T-helper 2 cell treated with Interferon-gamma antibody and Interleukin-4, amounts not matched to agents 5 μg/mL and 100 μg/mL, for 36 hours (primary cell): ENCODE measurements around the gene CCDC9.
"Not testable (repeated sequence)": the region's sequence is repeated elsewhere in the genome, so short reads cannot be mapped to it uniquely, and the experiment has no call there.

Experiments used
- DNase-seq: peaks from one replicate; pipeline ENCODE4 v3.0.0; 2021; ENCODE audit warnings: low spot score
- H3K27ac Mint-ChIP-seq: one replicate; pipeline ENCODE4 v1.8.0; 2021; ENCODE audit warnings: mild to moderate bottlenecking, mixed read lengths
- H3K27me3 Mint-ChIP-seq: one replicate; pipeline ENCODE4 v1.8.0; 2021; ENCODE audit warnings: low read depth, mixed read lengths
- H3K36me3 Mint-ChIP-seq: one replicate; pipeline ENCODE4 v1.8.0; 2021; ENCODE audit warnings: low read depth, mixed read lengths
- H3K4me1 Mint-ChIP-seq: one replicate; pipeline ENCODE4 v1.8.0; 2021; ENCODE audit warnings: low read depth, mixed read lengths
- H3K4me3 Mint-ChIP-seq: one replicate; pipeline ENCODE4 v1.8.0; 2022; ENCODE audit warnings: mild to moderate bottlenecking, moderate library complexity, mixed read lengths
- H3K9me3 Mint-ChIP-seq: one replicate; pipeline ENCODE4 v1.8.0; 2021; ENCODE audit warnings: mixed read lengths

The CCDC9 gene

DNA sequence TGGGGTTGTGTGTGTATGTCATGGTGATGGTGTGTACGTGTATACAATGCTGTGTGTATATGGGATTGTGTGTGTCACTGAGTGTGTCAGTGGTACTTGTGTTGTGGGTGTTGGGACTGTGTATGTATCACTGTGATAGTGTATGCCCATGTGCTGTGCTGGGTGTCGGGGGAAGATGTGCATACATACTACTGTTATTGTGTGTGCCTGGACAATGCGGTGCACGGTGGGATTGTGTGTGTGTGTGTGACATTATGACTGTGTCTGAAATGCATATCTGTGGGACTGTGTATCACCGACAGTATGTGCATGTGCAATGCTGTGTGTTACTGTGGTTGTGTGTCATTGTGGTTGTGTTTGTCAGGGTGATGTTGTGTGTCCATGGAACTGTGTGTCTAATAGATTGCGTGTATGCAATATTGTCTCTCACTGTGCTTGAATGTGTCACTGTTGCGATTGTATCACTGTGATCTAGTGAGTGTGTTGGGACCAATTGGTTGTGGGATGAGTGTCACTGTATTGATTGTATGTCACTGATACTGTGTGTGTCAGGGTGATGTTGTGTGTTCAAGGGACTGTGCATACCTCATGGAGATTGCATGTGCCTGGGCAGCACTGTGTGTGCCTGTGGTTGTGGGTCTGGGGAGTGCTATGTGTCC lies 14.3 kb upstream of the CCDC9 start:
- Mint-ChIP-seq H3K9me3 (no peaks in the 10 kb centered on the region), H3K27me3 (peaks cover 3% of the 10 kb centered on the region), H3K4me1 (peaks cover 22% of the 10 kb centered on the region), H3K27ac (no peak overlapping the region), H3K36me3 (peaks cover 3% of the 10 kb centered on the region), H3K4me3 (no peak overlapping the region)
- DNase-seq, result no peak

GRCh38 chr19:47243364-47243775 lies 13.0 kb upstream of the CCDC9 start:
- Mint-ChIP-seq H3K4me1 (peaks cover 24% of the 10 kb centered on the region), H3K36me3 (peaks cover 3% of the 10 kb centered on the region), H3K27ac (peak overlapping the region; percentile 92), H3K9me3 (no peaks in the 10 kb centered on the region), H3K4me3 (peak overlapping the region; percentile 86), H3K27me3 (peaks cover 3% of the 10 kb centered on the region)
- DNase-seq, result no peak

- peaks cover 21% of the 10 kb centered on the region for H3K4me1 Mint-ChIP-seq
- peak overlapping the region; percentile 92 for H3K27ac Mint-ChIP-seq
- H3K36me3 Mint-ChIP-seq, result peaks cover 3% of the 10 kb centered on the region
- DNase-seq, result peak; percentile 94
- H3K27me3 Mint-ChIP-seq, result peaks cover 3% of the 10 kb centered on the region
- peak overlapping the region; percentile 86 for H3K4me3 Mint-ChIP-seq
- no peaks in the 10 kb centered on the region for H3K9me3 Mint-ChIP-seq
Measured at GRCh38 chr19:47243776-47244547, 12.4 kb upstream of the CCDC9 start.

- no peak overlapping the region for H3K4me3 Mint-ChIP-seq
- DNase-seq, result peak; percentile 75
- no peaks in the 10 kb centered on the region for H3K27me3 Mint-ChIP-seq
- peaks cover 16% of the 10 kb centered on the region for H3K4me1 Mint-ChIP-seq
- H3K27ac Mint-ChIP-seq, result peak overlapping the region; percentile 79
- H3K9me3 Mint-ChIP-seq, result no peaks in the 10 kb centered on the region
- H3K36me3 Mint-ChIP-seq, result peaks cover 3% of the 10 kb centered on the region
Measured at GRCh38 chr19:47247308-47247990, 8.9 kb upstream of the CCDC9 start.

- H3K9me3 Mint-ChIP-seq, H3K27me3 Mint-ChIP-seq, DNase-seq, H3K4me3 Mint-ChIP-seq, H3K27ac Mint-ChIP-seq, H3K36me3 Mint-ChIP-seq: not testable (repeated sequence)
- peaks cover 15% of the 10 kb centered on the region for H3K4me1 Mint-ChIP-seq
Measured at GRCh38 chr19:47253016-47253415, 3.3 kb upstream of the CCDC9 start.

GRCh38 chr19:47253467-47253881 lies 2.9 kb upstream of the CCDC9 start:
- Mint-ChIP-seq H3K4me1 (peaks cover 16% of the 10 kb centered on the region), H3K4me3 (no peak overlapping the region), H3K9me3 (no peaks in the 10 kb centered on the region), H3K27me3 (no peaks in the 10 kb centered on the region), H3K27ac (no peak overlapping the region), H3K36me3 (peaks cover 10% of the 10 kb centered on the region)
- DNase-seq, result no peak

GRCh38 chr19:47253970-47254369 lies 2.4 kb upstream of the CCDC9 start:
- Mint-ChIP-seq H3K27ac (no peak overlapping the region), H3K4me3 (no peak overlapping the region)

GRCh38 chr19:47256693-47257410 lies 527 bp downstream of the CCDC9 start:
- H3K4me1 Mint-ChIP-seq, result peaks cover 30% of the 10 kb centered on the region
- H3K9me3 Mint-ChIP-seq, result no peaks in the 10 kb centered on the region
- DNase-seq, result peak; percentile 100
- peak overlapping the region; percentile 90 for H3K4me3 Mint-ChIP-seq
- H3K36me3 Mint-ChIP-seq, result peaks cover 35% of the 10 kb centered on the region
- peak overlapping the region; percentile 92 for H3K27ac Mint-ChIP-seq
- no peaks in the 10 kb centered on the region for H3K27me3 Mint-ChIP-seq

More at GRCh38 chr19:47253970-47254369, 2.4 kb upstream of the CCDC9 start:
- no peaks in the 10 kb centered on the region for H3K9me3 Mint-ChIP-seq
- no peaks in the 10 kb centered on the region for H3K27me3 Mint-ChIP-seq
- DNase-seq, result no peak
- H3K36me3 Mint-ChIP-seq, result peaks cover 14% of the 10 kb centered on the region
- peaks cover 21% of the 10 kb centered on the region for H3K4me1 Mint-ChIP-seq

GRCh38 chr19:47257411-47258169 lies 1.3 kb downstream of the CCDC9 start:
- peaks cover 32% of the 10 kb centered on the region for H3K4me1 Mint-ChIP-seq
- H3K9me3 Mint-ChIP-seq, result no peaks in the 10 kb centered on the region
- H3K4me3 Mint-ChIP-seq, result peak overlapping the region; percentile 90
- H3K36me3 Mint-ChIP-seq, result peaks cover 39% of the 10 kb centered on the region
- H3K27ac Mint-ChIP-seq, result peak overlapping the region; percentile 92
- H3K27me3 Mint-ChIP-seq, result no peaks in the 10 kb centered on the region
- no peak for DNase-seq

DNA sequence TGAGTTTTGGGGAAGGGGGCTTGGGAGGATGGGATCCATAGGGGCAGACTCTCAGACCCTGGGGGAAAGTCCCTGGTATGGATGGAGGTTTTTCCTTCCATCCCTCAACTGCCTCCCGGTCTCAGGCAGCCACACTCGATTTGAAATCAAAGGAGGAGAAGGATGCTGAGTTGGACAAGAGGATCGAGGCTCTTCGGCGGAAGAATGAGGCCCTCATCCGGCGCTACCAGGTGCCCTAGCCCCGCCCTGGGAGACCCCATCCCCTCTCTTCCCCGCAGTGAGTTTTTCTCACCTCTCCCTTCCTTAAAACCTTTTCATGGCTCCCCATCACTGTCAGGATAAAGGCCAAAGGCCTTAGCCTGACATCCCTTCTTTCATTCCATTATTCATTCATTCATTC lies 2.1 kb downstream of the CCDC9 start:
- H3K27ac Mint-ChIP-seq, result no peak overlapping the region
- no peaks in the 10 kb centered on the region for H3K27me3 Mint-ChIP-seq
- peak overlapping the region; percentile 90 for H3K4me3 Mint-ChIP-seq
- H3K9me3 Mint-ChIP-seq, result no peaks in the 10 kb centered on the region
- no peak for DNase-seq
- H3K4me1 Mint-ChIP-seq, result peaks cover 32% of the 10 kb centered on the region
- H3K36me3 Mint-ChIP-seq, result peaks cover 39% of the 10 kb centered on the region

GRCh38 chr19:47258895-47259555 lies 2.7 kb downstream of the CCDC9 start:
- H3K4me3 Mint-ChIP-seq, result peak overlapping the region; percentile 90
- peaks cover 31% of the 10 kb centered on the region for H3K4me1 Mint-ChIP-seq
- H3K9me3 Mint-ChIP-seq, result no peaks in the 10 kb centered on the region
- no peak for DNase-seq
- H3K36me3 Mint-ChIP-seq, result peaks cover 39% of the 10 kb centered on the region
- no peaks in the 10 kb centered on the region for H3K27me3 Mint-ChIP-seq
- H3K27ac Mint-ChIP-seq, result peak overlapping the region; percentile 4

DNA sequence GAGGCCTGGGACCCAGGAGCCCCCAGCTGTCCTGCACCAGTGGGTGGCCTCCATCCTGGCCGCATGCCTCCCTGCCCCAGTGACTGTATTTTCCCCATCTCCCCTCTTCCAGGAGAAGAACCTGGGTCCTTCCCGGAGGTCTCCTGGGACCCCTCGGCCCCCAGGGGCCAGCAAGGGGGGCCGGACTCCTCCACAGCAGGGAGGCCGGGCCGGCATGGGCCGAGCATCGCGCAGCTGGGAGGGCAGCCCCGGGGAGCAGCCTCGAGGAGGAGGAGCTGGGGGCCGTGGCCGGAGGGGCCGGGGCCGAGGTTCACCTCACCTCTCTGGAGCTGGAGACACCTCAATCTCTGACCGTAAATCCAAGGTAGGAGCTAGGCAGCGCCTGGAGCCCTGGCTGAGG lies 4.2 kb downstream of the CCDC9 start:
- Mint-ChIP-seq H3K4me3 (no peak overlapping the region), H3K4me1 (peaks cover 29% of the 10 kb centered on the region), H3K36me3 (peaks cover 44% of the 10 kb centered on the region), H3K27ac (peak overlapping the region; percentile 22), H3K27me3 (no peaks in the 10 kb centered on the region), H3K9me3 (no peaks in the 10 kb centered on the region)
- no peak for DNase-seq
